ENCODE results near the gene PHLDB3.

GRCh38 chr19:43455321-43456113, 49.0 kb downstream of the PHLDB3 start:
- no peak for TF ChIP-seq EZH2phosphoT487 (IDR thresholded peaks at IDR 0.05; ENCODE audit: borderline replicate concordance, low read length)
- no peak for TF ChIP-seq CTCF (conservative IDR thresholded peaks at IDR 0.05; ENCODE audit: low read depth, low read length)

Data from PC-3 (cell line).